GM10248 (cell line): ENCODE measurements around the gene ANO2.

ENCODE experiments used
- CTCF ChIA-PET: fragments of 300-600 bp; sonication (Branson Sonifier 250); formaldehyde crosslinking; extraction: SDS; loops from one replicate; lab custom pipeline; 2021; ENCODE audit warnings: antibody characterized with exemption; lab: Yijun Ruan, JAX
- POLR2A ChIA-PET: fragments of 350-650 bp; sonication (Branson Sonifier 250); formaldehyde crosslinking; extraction: SDS; loops from one replicate; lab custom pipeline; 2020; ENCODE audit warnings: antibody characterized with exemption; lab: Yijun Ruan, JAX
- DNase-seq: peaks from one replicate; pipeline ENCODE4 v3.0.0; 2012; ENCODE audit errors: extremely low spot score
- TF ChIP-seq, protein P1 (sequence below): IDR thresholded peaks from 2 replicates; pipeline ENCODE4 v1.5.1; 2012; ENCODE audit warnings: mild to moderate bottlenecking, low read depth; ENCODE audit errors: extremely low read depth, missing control alignments, control extremely low read depth

ANO2 gene

DNA sequence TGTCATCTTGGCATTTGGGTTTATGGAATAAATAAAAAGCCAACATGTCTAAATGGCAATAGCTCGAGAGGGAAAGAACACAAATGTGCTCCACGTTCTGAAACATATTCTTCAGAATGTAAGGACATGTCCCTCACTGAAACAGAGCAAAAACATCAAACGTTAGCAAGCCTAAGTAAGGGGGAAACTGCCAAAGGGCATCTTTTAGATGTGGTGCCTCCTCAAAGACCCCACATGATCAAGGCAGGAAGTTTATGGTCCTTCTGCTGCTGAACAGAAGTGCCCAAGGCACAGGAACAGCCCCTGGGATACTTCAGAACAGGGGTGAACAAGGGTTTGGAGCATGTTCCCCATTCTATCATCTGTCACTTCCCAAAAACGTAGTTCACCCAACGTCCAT is 227.0 kb downstream of the ANO2 start:
- CTCF ChIA-PET: interaction anchor here (2.0 kb wide), 1 partner anchor 27 kb away, joined by 6 read pairs; no protein-coding TSS in a partner anchor

DNA sequence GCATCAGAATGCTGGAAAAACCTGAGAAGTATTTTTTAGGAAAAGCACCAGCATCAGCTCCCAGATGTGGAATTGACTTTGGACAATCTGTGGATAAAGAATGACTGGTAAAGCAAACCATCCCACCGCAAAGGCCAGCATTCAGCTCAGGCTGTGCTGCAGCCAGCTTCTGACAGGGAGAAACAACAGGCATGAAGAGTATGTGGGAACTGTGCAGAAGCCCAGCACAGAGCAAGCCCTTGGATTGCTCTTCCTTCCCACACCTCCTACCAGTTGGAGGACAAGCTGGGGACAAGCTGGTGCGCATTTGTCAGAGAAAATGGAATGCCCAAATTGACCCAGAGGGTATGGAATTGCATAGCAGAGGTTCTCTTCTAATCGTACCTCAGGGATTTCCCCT is 228.1 kb downstream of the ANO2 start:
- TF ChIP-seq, protein P1, sequence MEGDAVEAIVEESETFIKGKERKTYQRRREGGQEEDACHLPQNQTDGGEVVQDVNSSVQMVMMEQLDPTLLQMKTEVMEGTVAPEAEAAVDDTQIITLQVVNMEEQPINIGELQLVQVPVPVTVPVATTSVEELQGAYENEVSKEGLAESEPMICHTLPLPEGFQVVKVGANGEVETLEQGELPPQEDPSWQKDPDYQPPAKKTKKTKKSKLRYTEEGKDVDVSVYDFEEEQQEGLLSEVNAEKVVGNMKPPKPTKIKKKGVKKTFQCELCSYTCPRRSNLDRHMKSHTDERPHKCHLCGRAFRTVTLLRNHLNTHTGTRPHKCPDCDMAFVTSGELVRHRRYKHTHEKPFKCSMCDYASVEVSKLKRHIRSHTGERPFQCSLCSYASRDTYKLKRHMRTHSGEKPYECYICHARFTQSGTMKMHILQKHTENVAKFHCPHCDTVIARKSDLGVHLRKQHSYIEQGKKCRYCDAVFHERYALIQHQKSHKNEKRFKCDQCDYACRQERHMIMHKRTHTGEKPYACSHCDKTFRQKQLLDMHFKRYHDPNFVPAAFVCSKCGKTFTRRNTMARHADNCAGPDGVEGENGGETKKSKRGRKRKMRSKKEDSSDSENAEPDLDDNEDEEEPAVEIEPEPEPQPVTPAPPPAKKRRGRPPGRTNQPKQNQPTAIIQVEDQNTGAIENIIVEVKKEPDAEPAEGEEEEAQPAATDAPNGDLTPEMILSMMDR: no peak
- no peak for DNase-seq
- ChIA-PET CTCF (interaction anchor here (0.7 to 2.0 kb wide), 2 partner anchors 10 to 28 kb away, joined by 3 to 6 read pairs; no protein-coding TSS in a partner anchor), POLR2A (no interaction called here)

More for the DNA sequence above, 227.0 kb downstream of the ANO2 start:
- POLR2A ChIA-PET: no interaction called here
- TF ChIP-seq, protein P1: no peak
- no peak for DNase-seq

DNA sequence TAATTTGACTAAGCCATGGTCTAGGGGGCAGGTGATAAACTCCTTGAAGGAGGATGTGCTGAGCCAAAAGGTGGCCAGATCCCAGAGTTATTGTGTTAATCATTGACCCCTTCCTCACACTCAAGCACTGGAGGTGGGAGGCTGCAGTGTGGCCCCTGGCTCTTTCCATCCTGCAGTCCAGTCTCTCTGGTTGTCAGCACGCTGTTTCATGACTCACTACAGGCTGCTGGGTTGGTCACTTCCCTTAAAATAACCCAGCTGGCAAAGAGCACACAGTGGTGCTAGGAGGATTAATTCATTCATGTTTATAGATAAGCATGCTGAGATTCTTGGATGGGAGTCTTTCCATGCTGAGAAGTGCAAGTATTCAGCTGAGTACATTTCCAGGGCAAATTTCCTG is 228.9 kb downstream of the ANO2 start:
- TF ChIP-seq, protein P1: no peak
- CTCF ChIA-PET: interaction anchor here (0.7 to 1.5 kb wide), 3 partner anchors 10 to 29 kb away, joined by 3 to 6 read pairs (median 3); no protein-coding TSS in a partner anchor
- DNase-seq: no peak
- POLR2A ChIA-PET: interaction anchor here (0.5 kb wide), 1 partner anchor 9 kb away, joined by 3 read pairs; no protein-coding TSS in a partner anchor

DNA sequence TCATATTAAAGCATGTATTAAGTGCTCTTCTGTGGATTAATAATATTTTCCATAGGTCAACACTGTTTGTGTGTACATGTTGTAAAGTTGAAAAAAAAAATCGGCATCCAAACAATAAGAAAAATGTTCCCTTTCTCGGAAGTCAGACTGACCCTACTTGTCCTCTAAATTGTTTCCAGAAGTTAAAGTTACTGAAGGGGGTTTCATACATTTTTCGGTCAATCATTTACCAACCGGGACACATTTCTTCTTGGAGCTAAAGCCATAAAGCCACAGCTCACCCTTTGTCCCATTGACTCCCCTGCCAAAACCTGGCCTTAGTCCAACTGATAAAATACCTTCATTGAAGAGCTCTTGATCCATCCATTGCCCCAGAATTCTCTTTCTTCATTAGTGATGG is 230.0 kb downstream of the ANO2 start:
- ChIA-PET CTCF (interaction anchor here (1.2 to 1.5 kb wide), 2 partner anchors 11 to 30 kb away, joined by 3 to 6 read pairs; no protein-coding TSS in a partner anchor), POLR2A (no interaction called here)
- DNase-seq: no peak
- TF ChIP-seq, protein P1: no peak

DNA sequence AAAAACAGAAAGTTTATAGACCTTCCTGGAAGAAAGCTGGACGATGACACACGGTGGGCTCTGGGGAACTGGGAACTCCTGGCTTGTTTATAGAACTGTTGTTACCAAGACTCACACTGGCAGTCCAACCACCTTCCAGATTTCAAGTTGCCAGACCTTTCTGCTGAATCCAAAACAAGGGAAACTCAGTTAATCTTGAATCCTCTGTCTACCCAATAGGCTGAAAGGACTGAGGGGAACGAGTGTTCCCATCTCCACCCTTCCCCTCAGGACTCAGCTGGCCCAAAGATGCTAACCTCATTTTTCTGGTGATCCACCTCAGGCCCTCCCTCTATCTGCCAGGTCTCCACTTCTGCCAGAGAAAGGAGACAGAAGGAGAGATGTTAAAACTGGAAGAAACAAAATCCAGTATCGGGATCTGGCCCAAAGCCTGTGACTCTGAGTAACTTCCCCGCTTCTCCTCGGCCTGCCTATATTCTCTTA is 231.4 kb downstream of the ANO2 start:
- CTCF ChIA-PET: no interaction called here
- TF ChIP-seq, protein P1: no peak
- DNase-seq: no peak
- POLR2A ChIA-PET: no interaction called here

DNA sequence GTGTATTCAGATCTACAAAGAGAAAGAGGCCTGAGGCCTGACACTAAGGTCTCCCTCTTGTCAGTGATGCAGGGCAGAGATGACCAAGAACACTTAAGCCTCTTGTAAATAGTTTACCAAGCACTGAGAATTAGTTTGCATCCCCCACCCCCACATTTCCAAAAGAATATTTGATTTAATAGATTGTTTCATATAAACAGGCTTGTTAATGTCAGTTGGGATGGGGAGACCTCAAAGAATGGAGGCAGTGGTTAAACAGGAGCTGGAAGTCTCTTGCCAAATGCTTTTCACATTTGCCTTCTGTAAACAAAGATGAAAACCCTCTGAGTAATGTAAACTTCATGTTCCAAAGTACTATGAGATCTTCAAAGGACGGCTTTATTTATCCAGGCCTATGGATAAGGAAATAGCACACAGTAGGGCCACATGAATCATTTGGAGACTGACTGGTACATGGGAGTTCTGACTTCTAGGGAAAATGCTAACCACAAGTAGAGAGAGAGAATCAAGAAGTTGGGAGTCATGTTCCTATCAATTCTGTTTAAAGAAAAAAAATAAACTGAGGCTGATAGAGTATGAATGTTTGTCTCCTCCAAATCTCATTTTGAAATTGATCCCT is 234.7 kb downstream of the ANO2 start:
- DNase-seq: no peak
- TF ChIP-seq, protein P1: no peak
- CTCF ChIA-PET: no interaction called here
- POLR2A ChIA-PET: no interaction called here
